ENCODE data around the gene STUB1. TPM values are rescaled to one million over a fixed set of nuclear protein-coding genes. Genes with fewer than 3 reads are reported as not detected.

The STUB1 gene
- total and polyA plus RNA-seq, 2 donors (not counting 1 experiment from before 2014, with no cell fraction given): 94.3 to 116 TPM

DNA sequence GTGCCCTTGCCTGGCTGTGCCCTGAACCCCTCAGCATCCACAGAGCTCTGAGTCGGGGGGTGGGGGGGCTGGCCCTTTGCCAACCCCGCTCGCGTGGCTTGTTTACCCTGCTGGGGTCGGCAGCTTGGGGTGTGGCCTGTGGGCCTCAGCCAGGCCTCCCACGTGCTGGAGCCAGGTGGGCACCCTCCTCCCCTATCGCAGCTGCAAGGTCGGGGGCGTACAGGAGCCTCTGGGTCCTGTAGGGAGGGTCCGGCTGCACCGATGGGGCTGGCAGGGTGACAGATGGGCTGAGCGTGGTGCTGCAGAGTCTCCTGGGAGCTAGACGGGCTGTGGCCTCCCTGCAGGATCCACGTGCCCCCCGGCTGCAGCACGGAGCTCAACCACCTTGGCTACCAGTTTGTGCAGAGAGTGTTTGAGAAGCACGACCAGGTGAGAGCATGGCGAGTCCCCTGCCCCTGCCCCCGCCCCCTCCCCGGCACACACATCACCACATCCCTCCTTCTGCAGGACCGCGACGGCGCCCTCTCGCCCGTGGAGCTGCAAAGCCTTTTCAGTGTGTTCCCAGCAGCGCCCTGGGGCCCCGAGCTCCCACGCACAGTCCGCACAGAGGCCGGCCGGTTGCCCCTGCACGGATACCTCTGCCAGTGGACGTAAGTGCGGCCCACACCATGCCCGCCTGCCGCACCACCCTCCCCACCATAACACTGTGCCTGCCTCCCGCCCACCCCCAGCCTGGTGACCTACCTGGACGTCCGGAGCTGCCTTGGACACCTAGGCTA lies 8.7 kb upstream of the STUB1 start:
- Mint-ChIP-seq H3K4me3 (no peak overlapping the region), H3K27me3 (peaks cover 6% of the 10 kb centered on the region), H3K4me1 (peaks cover 19% of the 10 kb centered on the region), H3K9me3 (ENCODE audit: insufficient read depth) (no peaks in the 10 kb centered on the region), H3K27ac (no peak overlapping the region)
- CTCF ChIA-PET: interaction anchor here (1.0 kb wide), 1 partner anchor 100 kb away, joined by 3 read pairs; no protein-coding TSS in a partner anchor
- no peak for ATAC-seq (ENCODE audit: low read depth)
- TF ChIP-seq, protein P1, sequence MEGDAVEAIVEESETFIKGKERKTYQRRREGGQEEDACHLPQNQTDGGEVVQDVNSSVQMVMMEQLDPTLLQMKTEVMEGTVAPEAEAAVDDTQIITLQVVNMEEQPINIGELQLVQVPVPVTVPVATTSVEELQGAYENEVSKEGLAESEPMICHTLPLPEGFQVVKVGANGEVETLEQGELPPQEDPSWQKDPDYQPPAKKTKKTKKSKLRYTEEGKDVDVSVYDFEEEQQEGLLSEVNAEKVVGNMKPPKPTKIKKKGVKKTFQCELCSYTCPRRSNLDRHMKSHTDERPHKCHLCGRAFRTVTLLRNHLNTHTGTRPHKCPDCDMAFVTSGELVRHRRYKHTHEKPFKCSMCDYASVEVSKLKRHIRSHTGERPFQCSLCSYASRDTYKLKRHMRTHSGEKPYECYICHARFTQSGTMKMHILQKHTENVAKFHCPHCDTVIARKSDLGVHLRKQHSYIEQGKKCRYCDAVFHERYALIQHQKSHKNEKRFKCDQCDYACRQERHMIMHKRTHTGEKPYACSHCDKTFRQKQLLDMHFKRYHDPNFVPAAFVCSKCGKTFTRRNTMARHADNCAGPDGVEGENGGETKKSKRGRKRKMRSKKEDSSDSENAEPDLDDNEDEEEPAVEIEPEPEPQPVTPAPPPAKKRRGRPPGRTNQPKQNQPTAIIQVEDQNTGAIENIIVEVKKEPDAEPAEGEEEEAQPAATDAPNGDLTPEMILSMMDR (IDR thresholded peaks at IDR 0.05): no peak
- TF ChIP-seq EZH2 (IDR thresholded peaks at IDR 0.05; ENCODE audit: borderline replicate concordance, insufficient read depth, low read depth, low read length, poor library complexity, severe bottlenecking): no peak
- no peak for DNase-seq
- Histone ChIP-seq H3K27me3 (replicated peaks in 1 of 4; ENCODE audit: control extremely low read depth in 1 of 4, control insufficient read depth in 3 of 4, insufficient read depth in 4 of 4, low read length in 3 of 4) (peaks cover 0 to 16% (median 7%) of the 10 kb centered on the region in 4 experiments), H3K4me1 (ENCODE audit: control insufficient read depth in 2 of 2, insufficient read depth in 2 of 2, low read length in 2 of 2) (peaks cover 21 to 32% of the 10 kb centered on the region in 2 donors), H3K4me2 (replicated peaks; ENCODE audit: low read depth, low read length, poor library complexity, severe bottlenecking) (no peak overlapping the region), H3K9ac (ENCODE audit: low read length) (no peak overlapping the region), H3K36me3 (replicated peaks in 1 of 2; ENCODE audit: control extremely low read depth in 1 of 2, control insufficient read depth in 1 of 2, extremely low read depth in 1 of 2, insufficient read depth in 2 of 2, low read length in 1 of 2) (peaks cover 0 to 31% of the 10 kb centered on the region in 2 experiments), H3K79me2 (ENCODE audit: control insufficient read depth, insufficient read depth, low read length) (peaks cover 5% of the 10 kb centered on the region), H2AFZ (ENCODE audit: insufficient read depth, low read depth, low read length, poor library complexity, severe bottlenecking) (no peak overlapping the region), H3K27ac (ENCODE audit: low read length in 2 of 2) (no peak overlapping the region), H3K4me3 (ENCODE audit: control extremely low read depth in 1 of 5, extremely low read depth in 1 of 5, insufficient read depth in 1 of 5, low read depth in 2 of 5, low read length in 4 of 5) (no peak overlapping the region), H4K20me1 (ENCODE audit: control insufficient read depth, insufficient read depth, low read length, poor library complexity, severe bottlenecking) (peaks cover 31% of the 10 kb centered on the region), H3K9me3 (ENCODE audit: control extremely low read depth in 1 of 3, control insufficient read depth in 2 of 3, insufficient read depth in 1 of 3, low read length in 2 of 3) (peaks cover 0 to 4% (median 0%) of the 10 kb centered on the region in 3 donors)
- POLR2A ChIA-PET: no interaction called here
- intact Hi-C loops (cut with micrococcal nuclease): no loop called here
- WGBS (ENCODE audit: insufficient coverage): 94% methylated on average over 32 of the region's 40 CpGs

DNA sequence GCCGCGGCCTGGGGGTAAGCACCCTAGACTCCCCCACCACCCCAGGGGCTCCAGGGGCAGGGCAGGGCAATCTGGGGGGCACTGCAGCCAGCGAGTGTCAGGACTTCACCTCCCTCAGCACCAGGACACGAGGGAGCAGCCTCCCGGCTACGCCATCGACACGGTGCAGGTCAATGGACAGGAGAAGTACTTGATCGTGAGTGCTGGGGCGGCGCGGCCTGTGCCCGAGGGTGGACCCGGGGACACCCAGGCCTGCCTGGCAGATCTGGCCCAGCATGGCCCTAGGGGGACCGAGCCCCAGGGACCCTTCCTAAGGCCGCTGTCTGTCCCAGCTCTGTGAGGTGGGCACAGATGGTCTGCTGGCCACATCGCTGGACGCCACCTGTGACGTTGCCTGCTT lies 7.8 kb upstream of the STUB1 start:
- no peak for TF ChIP-seq EZH2 (IDR thresholded peaks at IDR 0.05; ENCODE audit: borderline replicate concordance, insufficient read depth, low read depth, low read length, poor library complexity, severe bottlenecking)
- TF ChIP-seq, protein P1 (IDR thresholded peaks at IDR 0.05): no peak
- Histone ChIP-seq H3K9me3 (ENCODE audit: control extremely low read depth in 1 of 3, control insufficient read depth in 2 of 3, insufficient read depth in 1 of 3, low read length in 2 of 3) (peaks cover 0 to 7% (median 0%) of the 10 kb centered on the region in 3 donors), H3K4me2 (replicated peaks; ENCODE audit: low read depth, low read length, poor library complexity, severe bottlenecking) (no peak overlapping the region), H3K4me1 (ENCODE audit: control insufficient read depth in 2 of 2, insufficient read depth in 2 of 2, low read length in 2 of 2) (peaks cover 18 to 30% of the 10 kb centered on the region in 2 donors), H3K27ac (ENCODE audit: low read length in 2 of 2) (no peak overlapping the region), H3K79me2 (ENCODE audit: control insufficient read depth, insufficient read depth, low read length) (peaks cover 5% of the 10 kb centered on the region), H3K9ac (ENCODE audit: low read length) (no peak overlapping the region), H3K36me3 (replicated peaks in 1 of 2; ENCODE audit: control extremely low read depth in 1 of 2, control insufficient read depth in 1 of 2, extremely low read depth in 1 of 2, insufficient read depth in 2 of 2, low read length in 1 of 2) (peaks cover 0 to 31% of the 10 kb centered on the region in 2 experiments), H3K4me3 (ENCODE audit: control extremely low read depth in 1 of 5, extremely low read depth in 1 of 5, insufficient read depth in 1 of 5, low read depth in 2 of 5, low read length in 4 of 5) (no peak overlapping the region), H2AFZ (ENCODE audit: insufficient read depth, low read depth, low read length, poor library complexity, severe bottlenecking) (no peak overlapping the region), H4K20me1 (ENCODE audit: control insufficient read depth, insufficient read depth, low read length, poor library complexity, severe bottlenecking) (peaks cover 31% of the 10 kb centered on the region), H3K27me3 (replicated peaks in 1 of 4; ENCODE audit: control extremely low read depth in 1 of 4, control insufficient read depth in 3 of 4, insufficient read depth in 4 of 4, low read length in 3 of 4) (peaks cover 0 to 24% (median 10%) of the 10 kb centered on the region in 4 experiments)
- no peak overlapping the region for H3K4me3 Mint-ChIP-seq
- WGBS (ENCODE audit: insufficient coverage): 97% methylated on average over 19 of the region's 19 CpGs
- POLR2A ChIA-PET: no interaction called here
- ATAC-seq (ENCODE audit: low read depth) (no peak), DNase-seq (no peak)
- intact Hi-C loops (cut with micrococcal nuclease): no loop called here
- H3K9me3 Mint-ChIP-seq (ENCODE audit: insufficient read depth): no peaks in the 10 kb centered on the region
- CTCF ChIA-PET: no interaction called here
- H3K27me3 Mint-ChIP-seq: peaks cover 6% of the 10 kb centered on the region
- no peak overlapping the region for H3K27ac Mint-ChIP-seq
- peaks cover 24% of the 10 kb centered on the region for H3K4me1 Mint-ChIP-seq

All from B cell (primary cell).